Kidney epithelial cell (primary cell): ENCODE data around the gene PSD4. TPM values are rescaled to one million over a fixed set of nuclear protein-coding genes. Genes with fewer than 3 reads are reported as not detected.

Experiments
- DNase-seq: peaks from one replicate; pipeline ENCODE4 v3.0.0-alpha.2; 2010; ENCODE audit warnings: low read depth
- H3K27me3 ChIP-seq: 2 replicates; pipeline ENCODE4 v1.6.0; 2011; ENCODE audit warnings: low read length; ENCODE audit not compliant: control insufficient read depth, insufficient read depth
- H3K36me3 ChIP-seq: 2 replicates; pipeline ENCODE4 v1.5.1; 2011; ENCODE audit warnings: low read length; ENCODE audit not compliant: control insufficient read depth, insufficient read depth
- H3K4me3 ChIP-seq: 2 replicates; pipeline ENCODE4 v1.5.1; 2011; ENCODE audit warnings: low read depth, mild to moderate bottlenecking, control low read depth, low read length
- CTCF ChIP-seq: IDR thresholded peaks from 2 replicates; pipeline ENCODE4 v1.5.1; 2011; ENCODE audit warnings: mild to moderate bottlenecking, moderate library complexity, low read length, control low read depth, inconsistent platforms; ENCODE audit not compliant: insufficient read depth, poor library complexity, severe bottlenecking
- total RNA-seq: library from RNA; depleted of rRNA; stranded (reverse); fragments of >200 nt; gene quantifications from 2 replicates; pipeline ENCODE4 v1.2.3, GENCODE V29; 2015

Gene PSD4
- 12.1 and 13.9 TPM in 2 replicates for total RNA-seq

GRCh38 chr2:113173542-113174375 is at the start of gene PSD4:
Gene PSD4, plus strand, starts transcription at chr2:113173971. Its CDS starts 8,486 bp downstream, at chr2:113182457.
- no peak for TF ChIP-seq CTCF
- no peak for DNase-seq
- Histone ChIP-seq H3K27me3 (no peaks in the 10 kb centered on the region), H3K4me3 (no peak within 1 kb of the TSS), H3K36me3 (no peaks in the 10 kb centered on the region)

GRCh38 chr2:113124181-113124961 is 49.4 kb upstream of the PSD4 start:
- H3K27me3 ChIP-seq = no peaks in the 10 kb centered on the region
- no peak for TF ChIP-seq CTCF
- no peak overlapping the region for H3K4me3 ChIP-seq
- no peak for DNase-seq
- H3K36me3 ChIP-seq = no peaks in the 10 kb centered on the region

GRCh38 chr2:113124984-113125855 is 48.6 kb upstream of the PSD4 start:
- H3K4me3 ChIP-seq = no peak overlapping the region
- H3K36me3 ChIP-seq = no peaks in the 10 kb centered on the region
- DNase-seq = no peak
- H3K27me3 ChIP-seq = no peaks in the 10 kb centered on the region
- no peak for TF ChIP-seq CTCF

- Histone ChIP-seq H3K27me3 (no peaks in the 10 kb centered on the region), H3K36me3 (no peaks in the 10 kb centered on the region), H3K4me3 (no peak within 1 kb of the TSS)
- TF ChIP-seq CTCF = no peak
- DNase-seq = no peak
Observed at GRCh38 chr2:113126845-113127645, 46.7 kb upstream of the PSD4 start, which contains the start of gene IL1RN. Gene IL1RN, plus strand, starts transcription at chr2:113127598. Its CDS starts 27 bp downstream, at chr2:113127625.
